Keratinocyte (primary cell): ENCODE results near the gene SKP1. TPM values are rescaled to one million over a fixed set of nuclear protein-coding genes. Genes with fewer than 3 reads are reported as not detected.

Experiments
- DNase-seq: peaks from one replicate; pipeline ENCODE4 v3.0.0-alpha.2; 2011; ENCODE audit warnings: low read depth, missing footprints, low spot score
- FAIRE-seq: peaks from 2 replicates; lab custom pipeline; 2011; peaks lifted over from hg19 to GRCh38; lab: Jason Lieb, UNC
- H2AFZ ChIP-seq: 2 replicates; pipeline ENCODE4 v1.6.0; 2012; ENCODE audit warnings: low read length, control low read depth, inconsistent platforms; ENCODE audit not compliant: control insufficient read depth
- H3K27ac ChIP-seq: 2 replicates; pipeline ENCODE4 v1.5.1; 2011; ENCODE audit warnings: low read length; ENCODE audit not compliant: control insufficient read depth, insufficient read depth
- H3K27me3 ChIP-seq: 3 replicates; pipeline ENCODE4 v1.6.0; 2011; ENCODE audit warnings: low read length; ENCODE audit not compliant: control insufficient read depth, insufficient read depth; ENCODE audit errors: extremely low read depth
- H3K36me3 ChIP-seq, 2 experiments: 2 replicates in 1 of 2; 3 replicates in 1 of 2; pipeline ENCODE4 v1.5.1; 2011; ENCODE audit warnings: low read length in 2 of 2, mild to moderate bottlenecking in 1 of 2; ENCODE audit not compliant: control insufficient read depth in 2 of 2, insufficient read depth in 2 of 2; ENCODE audit errors: extremely low read depth in 1 of 2
- H3K4me1 ChIP-seq: 3 replicates; pipeline ENCODE4 v1.5.1; 2011; ENCODE audit warnings: low read length; ENCODE audit not compliant: control insufficient read depth, insufficient read depth; ENCODE audit errors: extremely low read depth
- H3K4me2 ChIP-seq: 3 replicates; pipeline ENCODE4 v1.6.0; 2011; ENCODE audit warnings: low read depth, low read length; ENCODE audit not compliant: control insufficient read depth, insufficient read depth; ENCODE audit errors: extremely low read depth
- H3K4me3 ChIP-seq, 3 experiments: fragments of 200-600 bp in 1 of 3; sonication (generic) in 1 of 3; 2 replicates in 2 of 3; 3 replicates in 1 of 3; pipeline ENCODE4 v1.5.1; 2011 to 2016; ENCODE audit warnings: low read length in 3 of 3, mild to moderate bottlenecking in 3 of 3, control low read depth in 2 of 3, inconsistent platforms in 1 of 3, low read depth in 1 of 3, mixed read lengths in 1 of 3, mixed run types in 1 of 3, moderate library complexity in 1 of 3; ENCODE audit not compliant: control insufficient read depth in 2 of 3, insufficient read depth in 2 of 3; ENCODE audit errors: extremely low read depth in 1 of 3
- H3K79me2 ChIP-seq: 2 replicates; pipeline ENCODE4 v1.6.0; 2012; ENCODE audit warnings: low read length; ENCODE audit not compliant: control insufficient read depth, insufficient read depth
- H3K9ac ChIP-seq: 3 replicates; pipeline ENCODE4 v1.6.0; 2011; ENCODE audit warnings: low read length; ENCODE audit not compliant: control insufficient read depth, insufficient read depth; ENCODE audit errors: extremely low read depth
- H3K9me1 ChIP-seq: 3 replicates; pipeline ENCODE4 v1.6.0; 2011; ENCODE audit warnings: low read length; ENCODE audit not compliant: control insufficient read depth, insufficient read depth; ENCODE audit errors: extremely low read depth
- H3K9me3 ChIP-seq: 2 replicates; pipeline ENCODE4 v1.5.1; 2012; ENCODE audit warnings: low read depth, low read length; ENCODE audit not compliant: control insufficient read depth
- H4K20me1 ChIP-seq: 3 replicates; pipeline ENCODE4 v1.6.0; 2011; ENCODE audit warnings: low read length; ENCODE audit not compliant: control insufficient read depth, insufficient read depth; ENCODE audit errors: extremely low read depth
- EZH2 ChIP-seq: IDR thresholded peaks from one replicate; pipeline ENCODE4 v1.6.1; 2012; ENCODE audit warnings: inconsistent platforms, mild to moderate bottlenecking, low read length, moderate library complexity
- dilution Hi-C: fragments of 300-500 bp; cut with MboI; formaldehyde crosslinking; loops from one replicate; pipeline ENCODE4 v1.7.0; 2020; ENCODE audit warnings: low sequenced_read_pairs; ENCODE audit not compliant: extremely low pct_ligation_motif_present
- polyA plus RNA-seq, 5 experiments: library from polyadenylated mRNA; depleted of rRNA in 3 of 5; stranded (reverse) in 3 of 5; stranded (forward) in 1 of 5; unstranded in 1 of 5; fragments of >200 nt; gene quantifications; 1 replicate in 1 of 5; 2 replicates in 3 of 5; 3 replicates in 1 of 5; pipeline versions ENCODE4 v1.2.1 to v1.2.3, GENCODE V29; 2011 to 2012; ENCODE audit warnings: missing spikeins in 2 of 5, low read depth in 1 of 5, low replicate concordance in 1 of 5
- TF ChIP-seq, protein P1 (sequence below), 3 experiments: IDR thresholded peaks in 1 of 3; conservative IDR thresholded peaks in 1 of 3; optimal IDR thresholded peaks in 1 of 3; 2 replicates in 2 of 3; 3 replicates in 1 of 3; pipeline versions ENCODE3 to v1.5.1; 2011; ENCODE audit warnings: low read length in 3 of 3, mild to moderate bottlenecking in 3 of 3, moderate library complexity in 2 of 3, control low read depth in 1 of 3, inconsistent platforms in 1 of 3; ENCODE audit not compliant: insufficient read depth in 2 of 3; ENCODE audit errors: extremely low read depth in 1 of 3

SKP1 gene
- polyA plus RNA-seq, 1 donor (not counting 4 experiments of a cell fraction or from before 2014, with no cell fraction given): 444 TPM

DNA sequence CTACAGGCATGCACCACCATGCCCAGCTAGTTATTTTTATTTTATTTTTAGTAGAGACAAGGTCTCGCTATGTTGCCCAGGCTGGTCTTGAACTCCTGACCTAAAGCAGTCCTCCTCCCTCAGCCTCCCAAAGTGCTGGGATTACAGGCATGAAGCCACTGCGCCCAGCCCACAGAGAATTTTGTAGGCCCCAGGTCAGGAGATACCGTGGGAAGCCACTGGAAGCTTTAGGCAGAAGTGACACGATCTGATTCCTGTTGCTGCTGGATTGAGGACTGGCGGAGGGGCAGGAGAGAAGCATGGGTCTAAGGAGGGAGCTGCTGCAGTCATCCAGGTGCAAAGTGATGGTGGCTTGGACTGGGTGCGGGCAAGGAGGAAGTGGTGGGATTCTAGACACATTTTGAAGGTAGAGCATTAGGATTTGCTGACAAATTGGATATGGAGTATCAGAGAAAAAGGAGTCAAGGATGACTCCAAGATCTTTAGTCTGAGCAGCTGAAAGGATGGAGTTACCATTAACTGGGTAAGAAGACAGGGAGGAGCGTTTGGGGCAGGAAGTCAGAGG lies 41.6 kb downstream of the SKP1 start:
- H3K4me1 ChIP-seq: peaks cover 16% of the 10 kb centered on the region
- H3K27ac ChIP-seq: no peak overlapping the region
- H4K20me1 ChIP-seq: peaks cover 37% of the 10 kb centered on the region
- H3K27me3 ChIP-seq: no peaks in the 10 kb centered on the region
- dilution Hi-C loops: no loop called here
- DNase-seq (no peak), FAIRE-seq (no peak)
- peaks cover 24 to 36% of the 10 kb centered on the region in 2 experiments for H3K36me3 ChIP-seq
- no peak overlapping the region for H3K9ac ChIP-seq
- no peak overlapping the region for H2AFZ ChIP-seq
- no peak overlapping the region for H3K4me2 ChIP-seq
- no peaks in the 10 kb centered on the region for H3K9me3 ChIP-seq
- H3K9me1 ChIP-seq: peaks cover 5% of the 10 kb centered on the region
- H3K79me2 ChIP-seq: no peaks in the 10 kb centered on the region
- no peak overlapping the region for H3K4me3 ChIP-seq
- TF ChIP-seq EZH2: no peak
- TF ChIP-seq, protein P1, sequence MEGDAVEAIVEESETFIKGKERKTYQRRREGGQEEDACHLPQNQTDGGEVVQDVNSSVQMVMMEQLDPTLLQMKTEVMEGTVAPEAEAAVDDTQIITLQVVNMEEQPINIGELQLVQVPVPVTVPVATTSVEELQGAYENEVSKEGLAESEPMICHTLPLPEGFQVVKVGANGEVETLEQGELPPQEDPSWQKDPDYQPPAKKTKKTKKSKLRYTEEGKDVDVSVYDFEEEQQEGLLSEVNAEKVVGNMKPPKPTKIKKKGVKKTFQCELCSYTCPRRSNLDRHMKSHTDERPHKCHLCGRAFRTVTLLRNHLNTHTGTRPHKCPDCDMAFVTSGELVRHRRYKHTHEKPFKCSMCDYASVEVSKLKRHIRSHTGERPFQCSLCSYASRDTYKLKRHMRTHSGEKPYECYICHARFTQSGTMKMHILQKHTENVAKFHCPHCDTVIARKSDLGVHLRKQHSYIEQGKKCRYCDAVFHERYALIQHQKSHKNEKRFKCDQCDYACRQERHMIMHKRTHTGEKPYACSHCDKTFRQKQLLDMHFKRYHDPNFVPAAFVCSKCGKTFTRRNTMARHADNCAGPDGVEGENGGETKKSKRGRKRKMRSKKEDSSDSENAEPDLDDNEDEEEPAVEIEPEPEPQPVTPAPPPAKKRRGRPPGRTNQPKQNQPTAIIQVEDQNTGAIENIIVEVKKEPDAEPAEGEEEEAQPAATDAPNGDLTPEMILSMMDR (optimal IDR thresholded peaks at IDR 0.05 in 1 of 3, IDR thresholded peaks at IDR 0.05 in 1 of 3, conservative IDR thresholded peaks at IDR 0.05 in 1 of 3; ENCODE audit: extremely low read depth in 1 of 3, insufficient read depth in 2 of 3, low read length in 3 of 3): no peak

DNA sequence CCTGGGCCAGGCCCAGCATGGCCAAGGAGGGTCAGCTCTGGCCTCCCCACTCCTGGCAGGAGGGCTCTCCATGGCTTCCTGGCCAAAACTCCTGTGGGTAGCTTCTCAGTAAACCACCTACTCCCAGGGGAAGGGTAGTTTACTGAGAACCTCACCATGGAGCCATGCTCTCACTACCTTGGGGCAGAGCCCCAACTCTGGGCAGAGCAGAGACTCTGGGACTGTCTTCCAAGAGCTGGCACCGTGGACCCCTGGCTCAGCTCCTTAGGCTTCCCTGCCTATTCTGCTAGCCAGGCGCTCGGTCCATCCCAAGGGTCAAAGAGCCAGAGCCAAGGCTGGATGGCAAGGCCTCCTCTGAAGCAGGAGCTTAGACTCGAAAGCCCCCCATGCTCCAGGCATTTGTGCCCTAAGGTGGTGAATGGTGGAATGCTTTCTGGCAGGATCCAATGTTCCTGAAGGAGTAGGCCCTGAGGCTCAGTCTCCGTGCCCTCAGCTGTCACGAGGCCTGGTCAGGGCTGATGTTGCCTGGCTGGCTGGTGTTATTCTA lies 42.7 kb downstream of the SKP1 start:
- TF ChIP-seq EZH2: no peak
- TF ChIP-seq, protein P1 (optimal IDR thresholded peaks at IDR 0.05 in 1 of 3, IDR thresholded peaks at IDR 0.05 in 1 of 3, conservative IDR thresholded peaks at IDR 0.05 in 1 of 3; ENCODE audit: extremely low read depth in 1 of 3, insufficient read depth in 2 of 3, low read length in 3 of 3): no peak
- H3K4me3 ChIP-seq: no peak overlapping the region
- H3K27ac ChIP-seq: no peak overlapping the region
- no peaks in the 10 kb centered on the region for H3K79me2 ChIP-seq
- DNase-seq (no peak), FAIRE-seq (no peak)
- no peak overlapping the region for H3K4me2 ChIP-seq
- dilution Hi-C loops: no loop called here
- no peaks in the 10 kb centered on the region for H3K9me3 ChIP-seq
- no peaks in the 10 kb centered on the region for H3K27me3 ChIP-seq
- peaks cover 18 to 33% of the 10 kb centered on the region in 2 experiments for H3K36me3 ChIP-seq
- H3K9me1 ChIP-seq: peaks cover 5% of the 10 kb centered on the region
- peaks cover 14% of the 10 kb centered on the region for H3K4me1 ChIP-seq
- no peak overlapping the region for H2AFZ ChIP-seq
- peaks cover 31% of the 10 kb centered on the region for H4K20me1 ChIP-seq
- H3K9ac ChIP-seq: no peak overlapping the region
